AG09319 (cell line): Measurements from ENCODE around the gene GPR160.

Source experiments
- DNase-seq: peaks from one replicate; pipeline ENCODE4 v3.0.0-alpha.2; 2010; ENCODE audit warnings: low read depth; ENCODE audit errors: extremely low read depth
- CTCF ChIP-seq: IDR thresholded peaks from 2 replicates; pipeline ENCODE4 v1.5.1; 2011; ENCODE audit warnings: low read depth, mild to moderate bottlenecking, inconsistent platforms, low read length, moderate library complexity

GPR160 gene

DNA sequence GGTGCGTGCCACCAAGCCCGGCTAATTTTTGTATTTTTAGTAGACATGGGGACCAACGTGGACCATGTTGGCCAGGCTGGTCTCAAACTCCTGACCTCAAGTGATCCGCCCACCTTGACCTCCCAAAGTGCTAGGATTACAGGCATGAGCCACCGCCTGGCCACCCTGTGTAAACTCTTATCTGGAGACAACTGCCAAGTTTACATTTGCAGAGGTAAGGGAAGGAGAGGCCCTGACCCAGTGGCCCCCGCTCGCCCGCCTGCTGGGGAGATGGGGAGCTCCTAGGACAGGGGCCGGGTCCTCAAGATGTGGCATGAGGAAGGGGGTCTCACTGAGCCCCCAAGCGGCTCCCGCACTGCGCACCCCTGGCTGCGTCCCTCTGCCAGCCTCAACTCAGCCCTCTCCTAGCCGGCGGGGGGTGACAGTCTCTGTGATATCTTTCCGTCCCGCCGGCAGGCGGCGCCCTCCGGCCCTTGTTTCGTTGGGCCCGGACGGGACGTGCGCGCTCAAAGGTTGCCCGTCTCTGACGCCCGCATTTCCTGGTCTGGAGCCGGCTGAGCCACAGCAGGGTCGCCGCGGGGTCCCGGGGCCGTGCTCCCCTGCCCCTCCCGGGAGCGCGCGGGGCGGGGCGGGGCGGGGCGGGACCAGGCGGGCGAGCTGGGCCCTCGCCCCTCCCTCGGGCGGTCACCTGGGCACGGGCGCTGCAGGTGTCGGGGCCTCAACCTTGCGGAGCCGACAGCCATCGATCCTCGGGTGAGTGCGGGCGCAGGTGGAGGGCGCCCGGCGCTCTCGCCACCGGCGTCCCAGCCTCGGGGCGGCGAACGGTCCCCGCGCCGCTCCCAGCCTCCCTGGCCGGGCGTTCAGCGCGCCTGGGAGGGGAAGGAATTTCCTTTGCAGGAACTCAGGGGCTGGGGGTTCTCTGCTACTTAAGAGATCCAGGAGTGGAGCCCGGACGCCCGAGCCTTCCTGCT lies at the start of gene GPR160:
Gene GPR160 (plus strand): TSS at position 533 of the 971 bp plus-strand sequence. CDS start 45,978 bp downstream, outside the sequence.
- TF ChIP-seq CTCF, result peak; percentile 66
- no peak for DNase-seq

DNA sequence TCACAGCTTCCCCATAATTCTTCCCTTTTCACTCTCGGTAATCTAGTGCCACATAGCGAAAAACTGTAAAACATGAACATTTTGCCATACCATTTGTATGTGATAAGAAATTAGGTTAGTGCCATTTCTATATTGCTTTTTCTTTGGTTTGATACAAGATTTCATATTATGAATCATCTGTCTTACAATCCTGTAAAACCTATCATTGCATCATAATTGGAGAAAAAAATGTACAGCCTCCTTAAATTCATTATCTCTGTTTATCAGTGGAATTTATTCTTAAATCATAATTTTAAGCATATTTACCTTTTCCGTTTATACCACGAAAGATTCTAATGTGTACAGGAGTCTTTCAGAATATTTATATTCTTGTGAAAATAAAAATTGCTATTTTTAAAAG lies 47.4 kb upstream of the GPR160 start:
- no peak for TF ChIP-seq CTCF
- no peak for DNase-seq

DNA sequence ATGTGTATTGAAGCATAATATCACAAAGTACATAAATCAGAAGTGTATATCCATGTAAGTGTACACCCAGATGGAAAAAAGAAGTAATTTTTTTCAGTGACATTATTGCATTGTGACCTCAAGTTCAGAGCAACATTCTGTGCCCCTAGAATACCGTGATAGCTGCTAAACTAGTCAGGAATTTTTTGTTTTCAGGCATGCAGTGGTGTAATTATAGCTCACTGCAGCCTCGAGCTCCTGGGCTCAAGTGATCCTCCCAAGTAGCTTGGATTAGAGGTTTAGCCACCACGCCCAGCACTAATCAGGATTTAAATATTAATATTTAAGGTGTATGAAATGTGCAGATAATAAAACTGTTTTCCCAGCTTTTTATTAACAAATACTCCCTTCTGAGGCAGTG lies 45.6 kb upstream of the GPR160 start:
- TF ChIP-seq CTCF, result no peak
- DNase-seq, result no peak

GRCh38 chr3:169992781-169993180 lies 45.0 kb upstream of the GPR160 start:
- no peak for TF ChIP-seq CTCF
- DNase-seq, result no peak

GRCh38 chr3:169993761-169994160 lies 44.0 kb upstream of the GPR160 start:
- no peak for DNase-seq
- no peak for TF ChIP-seq CTCF

DNA sequence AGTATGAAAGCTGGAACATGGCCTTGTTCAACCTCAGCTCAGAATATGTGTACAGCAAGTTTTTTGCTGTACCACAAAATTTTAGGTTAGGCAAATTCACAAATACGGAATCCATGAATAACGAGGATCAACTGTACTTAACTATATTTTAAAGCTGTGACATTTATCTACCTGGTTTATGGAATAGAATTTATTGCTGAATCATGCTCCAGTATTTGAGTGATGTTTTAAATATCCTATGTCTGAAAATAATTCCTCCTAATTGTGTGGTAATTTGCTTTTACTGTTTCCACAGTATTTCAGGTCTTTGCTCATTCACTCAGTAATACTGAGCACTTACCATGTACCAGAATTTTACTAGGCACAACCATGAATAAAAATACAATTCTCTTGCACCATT lies 41.7 kb upstream of the GPR160 start:
- TF ChIP-seq CTCF, result no peak
- no peak for DNase-seq

DNA sequence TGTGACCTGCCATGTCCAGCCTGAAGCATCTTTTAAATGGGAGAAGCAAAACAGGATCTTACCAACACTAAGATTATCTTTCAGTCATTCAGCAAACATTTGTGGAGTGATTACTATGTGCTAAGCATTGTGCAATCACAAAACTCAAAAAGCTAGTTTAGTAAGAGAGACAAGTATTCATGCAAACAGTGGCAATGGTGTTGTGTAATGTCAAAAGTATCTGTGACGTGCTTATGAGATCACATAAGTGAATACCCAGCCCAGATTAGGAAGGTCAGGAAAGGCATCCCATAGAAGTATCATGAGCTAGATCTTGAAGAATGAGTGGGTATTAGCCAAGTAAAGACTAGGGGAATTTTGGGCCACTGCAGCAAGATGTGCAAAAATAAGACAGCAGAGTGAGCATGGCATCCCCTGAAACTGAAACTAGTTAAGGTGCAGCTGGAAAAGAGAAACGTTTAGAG lies 39.1 kb upstream of the GPR160 start:
- DNase-seq, result peak; percentile 60
- TF ChIP-seq CTCF, result no peak
